Bronchial epithelial cell (primary cell): Measurements from ENCODE around the gene DCC. TPM values are rescaled to one million over a fixed set of nuclear protein-coding genes. Genes with fewer than 3 reads are reported as not detected.
A peak's percentile ranks its signal among the peaks of the same experiment; 100 is the strongest.

Experiments used
- DNase-seq: peaks from one replicate; pipeline ENCODE4 v3.0.0-alpha.2; 2010; ENCODE audit warnings: low read depth
- FAIRE-seq: peaks from 2 replicates; lab custom pipeline; 2011; peaks lifted over from hg19 to GRCh38; lab: Jason Lieb, UNC
- H3K27me3 ChIP-seq: 2 replicates; pipeline ENCODE4 v1.5.1; 2011; ENCODE audit warnings: low read length; ENCODE audit not compliant: control insufficient read depth, insufficient read depth
- H3K36me3 ChIP-seq: 2 replicates; pipeline ENCODE4 v1.5.1; 2011; ENCODE audit warnings: low read length; ENCODE audit not compliant: control insufficient read depth, insufficient read depth
- H3K4me3 ChIP-seq: 2 replicates; pipeline ENCODE4 v1.5.1; 2011; ENCODE audit warnings: mild to moderate bottlenecking, low read depth, low read length, control low read depth
- CTCF ChIP-seq: IDR thresholded peaks from 2 replicates; pipeline ENCODE4 v1.5.1; 2011; ENCODE audit warnings: mild to moderate bottlenecking, moderate library complexity, low read length, control low read depth, inconsistent platforms; ENCODE audit not compliant: insufficient read depth, severe bottlenecking
- total RNA-seq: library from RNA; depleted of rRNA; stranded (reverse); fragments of >200 nt; gene quantifications from 2 replicates; pipeline ENCODE4 v1.2.1, GENCODE V29; 2014

DCC gene
- total RNA-seq, 1 donor from 2014 or later: not detected

- H3K27me3 ChIP-seq: no peaks in the 10 kb centered on the region
- no peaks in the 10 kb centered on the region for H3K36me3 ChIP-seq
- no peak for TF ChIP-seq CTCF
- no peak overlapping the region for H3K4me3 ChIP-seq
- FAIRE-seq: no peak
- DNase-seq: no peak
These were observed 472.8 kb downstream of the DCC start for GRCh38 chr18:52812834-52813233.

- peak; percentile 10 for DNase-seq
- no peak for TF ChIP-seq CTCF
- FAIRE-seq: no peak
- Histone ChIP-seq H3K36me3 (no peaks in the 10 kb centered on the region), H3K4me3 (no peak overlapping the region), H3K27me3 (no peaks in the 10 kb centered on the region)
These were observed 473.8 kb downstream of the DCC start for GRCh38 chr18:52813635-52814416.

- H3K4me3 ChIP-seq: no peak overlapping the region
- no peaks in the 10 kb centered on the region for H3K27me3 ChIP-seq
- TF ChIP-seq CTCF: no peak
- no peaks in the 10 kb centered on the region for H3K36me3 ChIP-seq
- FAIRE-seq (no peak), DNase-seq (no peak)
These were observed 475.7 kb downstream of the DCC start for GRCh38 chr18:52815651-52816050.

- Histone ChIP-seq H3K36me3 (no peaks in the 10 kb centered on the region), H3K27me3 (no peaks in the 10 kb centered on the region), H3K4me3 (no peak overlapping the region)
- no peak for DNase-seq
- TF ChIP-seq CTCF: no peak
- FAIRE-seq: no peak
These were observed 476.1 kb downstream of the DCC start for GRCh38 chr18:52816121-52816520.

GRCh38 chr18:52822160-52822559 lies 482.2 kb downstream of the DCC start:
- H3K4me3 ChIP-seq: no peak overlapping the region
- no peaks in the 10 kb centered on the region for H3K27me3 ChIP-seq
- no peaks in the 10 kb centered on the region for H3K36me3 ChIP-seq
- DNase-seq: no peak
- no peak for FAIRE-seq
- TF ChIP-seq CTCF: no peak

GRCh38 chr18:52824126-52824525 lies 484.1 kb downstream of the DCC start:
- no peak for FAIRE-seq
- no peak for TF ChIP-seq CTCF
- H3K27me3 ChIP-seq: no peaks in the 10 kb centered on the region

More at GRCh38 chr18:52824126-52824525, 484.1 kb downstream of the DCC start:
- DNase-seq: no peak
- H3K4me3 ChIP-seq: no peak overlapping the region
- no peaks in the 10 kb centered on the region for H3K36me3 ChIP-seq
